Fibroblast of pulmonary artery (primary cell): ENCODE data around the gene CREG2.

Experiments
- DNase-seq: peaks from one replicate; pipeline ENCODE4 v3.0.0-alpha.2; 2010; ENCODE audit warnings: low read depth
- H3K4me3 ChIP-seq: replicated peaks from 2 replicates; pipeline ENCODE4 v1.5.1; 2011; ENCODE audit warnings: low read depth, mild to moderate bottlenecking, control low read depth, low read length, moderate library complexity
- TF ChIP-seq, protein P1 (sequence below): IDR thresholded peaks from 2 replicates; pipeline ENCODE4 v1.5.1; 2011; ENCODE audit warnings: mild to moderate bottlenecking, control low read depth, low read length, inconsistent platforms; ENCODE audit errors: missing control alignments

Gene CREG2

GRCh38 chr2:101362777-101363176, 24.5 kb downstream of the CREG2 start:
- H3K4me3 ChIP-seq, result no peak overlapping the region
- DNase-seq, result no peak
- TF ChIP-seq, protein P1, sequence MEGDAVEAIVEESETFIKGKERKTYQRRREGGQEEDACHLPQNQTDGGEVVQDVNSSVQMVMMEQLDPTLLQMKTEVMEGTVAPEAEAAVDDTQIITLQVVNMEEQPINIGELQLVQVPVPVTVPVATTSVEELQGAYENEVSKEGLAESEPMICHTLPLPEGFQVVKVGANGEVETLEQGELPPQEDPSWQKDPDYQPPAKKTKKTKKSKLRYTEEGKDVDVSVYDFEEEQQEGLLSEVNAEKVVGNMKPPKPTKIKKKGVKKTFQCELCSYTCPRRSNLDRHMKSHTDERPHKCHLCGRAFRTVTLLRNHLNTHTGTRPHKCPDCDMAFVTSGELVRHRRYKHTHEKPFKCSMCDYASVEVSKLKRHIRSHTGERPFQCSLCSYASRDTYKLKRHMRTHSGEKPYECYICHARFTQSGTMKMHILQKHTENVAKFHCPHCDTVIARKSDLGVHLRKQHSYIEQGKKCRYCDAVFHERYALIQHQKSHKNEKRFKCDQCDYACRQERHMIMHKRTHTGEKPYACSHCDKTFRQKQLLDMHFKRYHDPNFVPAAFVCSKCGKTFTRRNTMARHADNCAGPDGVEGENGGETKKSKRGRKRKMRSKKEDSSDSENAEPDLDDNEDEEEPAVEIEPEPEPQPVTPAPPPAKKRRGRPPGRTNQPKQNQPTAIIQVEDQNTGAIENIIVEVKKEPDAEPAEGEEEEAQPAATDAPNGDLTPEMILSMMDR, result no peak

DNA sequence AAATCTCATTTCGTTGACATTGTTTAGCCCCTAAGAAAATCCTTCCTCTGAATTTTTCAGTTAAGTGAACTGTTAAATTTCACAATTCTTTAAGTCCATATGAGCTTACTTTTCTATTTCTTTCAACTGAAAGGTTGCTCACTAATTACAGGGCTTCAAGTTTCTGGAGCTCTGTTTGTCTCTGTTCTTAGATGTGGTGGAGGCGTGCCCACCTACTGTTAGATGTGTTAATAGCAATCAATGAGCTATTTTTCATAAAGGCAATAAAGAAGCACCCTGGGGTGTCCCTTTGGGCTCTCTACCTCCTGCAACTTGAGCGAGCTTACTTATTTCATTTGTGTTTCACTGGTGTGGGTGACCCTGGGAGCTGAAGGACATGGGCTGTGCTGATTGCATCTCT, 25.0 kb downstream of the CREG2 start:
- no peak overlapping the region for H3K4me3 ChIP-seq
- TF ChIP-seq, protein P1, result no peak
- DNase-seq, result no peak

DNA sequence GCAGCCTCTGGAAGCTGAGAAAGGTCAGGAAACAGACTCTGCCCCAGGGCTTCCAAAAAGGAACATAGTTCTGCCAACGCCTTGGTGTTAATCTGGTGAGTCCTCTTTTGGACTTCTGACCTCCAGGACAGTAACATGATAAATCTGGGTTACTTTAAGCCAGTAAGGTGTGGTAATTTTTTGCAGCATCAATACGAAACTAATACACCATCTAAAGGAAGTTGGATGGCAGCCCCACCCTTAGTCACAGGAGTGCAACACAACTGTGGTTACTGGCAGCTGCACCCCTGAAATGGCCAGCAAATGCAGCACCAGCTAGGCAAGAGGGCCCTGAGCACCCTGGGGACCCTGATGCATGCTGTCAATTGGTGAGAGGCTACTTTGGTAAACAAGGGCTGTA, 25.8 kb downstream of the CREG2 start:
- no peak for DNase-seq
- TF ChIP-seq, protein P1, result no peak
- H3K4me3 ChIP-seq, result no peak overlapping the region

DNA sequence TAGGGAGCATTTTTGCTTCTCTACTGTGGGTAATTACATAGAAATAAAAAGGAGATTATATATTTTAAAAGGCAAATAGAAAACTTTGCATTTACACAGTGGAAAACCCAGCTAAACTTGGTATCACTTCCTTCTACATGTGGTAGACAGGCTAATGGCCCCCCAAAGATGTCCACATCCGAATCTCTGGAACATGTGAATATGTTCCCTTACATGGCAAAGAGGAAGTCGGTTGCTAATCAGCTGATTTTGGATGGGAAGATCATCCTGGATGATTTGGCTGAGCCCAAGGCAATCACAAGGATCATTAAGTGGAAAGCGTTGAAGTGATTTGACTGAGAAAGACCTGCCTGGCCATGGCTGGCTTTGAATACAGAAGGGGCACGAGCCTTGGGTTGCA, 26.2 kb downstream of the CREG2 start:
- TF ChIP-seq, protein P1, result no peak

GRCh38 chr2:101360232-101360631, 27.1 kb downstream of the CREG2 start:
- H3K4me3 ChIP-seq, result no peak overlapping the region
- DNase-seq, result no peak
- TF ChIP-seq, protein P1, result no peak

More for the DNA sequence above, 26.2 kb downstream of the CREG2 start:
- DNase-seq, result no peak
- H3K4me3 ChIP-seq, result no peak overlapping the region

DNA sequence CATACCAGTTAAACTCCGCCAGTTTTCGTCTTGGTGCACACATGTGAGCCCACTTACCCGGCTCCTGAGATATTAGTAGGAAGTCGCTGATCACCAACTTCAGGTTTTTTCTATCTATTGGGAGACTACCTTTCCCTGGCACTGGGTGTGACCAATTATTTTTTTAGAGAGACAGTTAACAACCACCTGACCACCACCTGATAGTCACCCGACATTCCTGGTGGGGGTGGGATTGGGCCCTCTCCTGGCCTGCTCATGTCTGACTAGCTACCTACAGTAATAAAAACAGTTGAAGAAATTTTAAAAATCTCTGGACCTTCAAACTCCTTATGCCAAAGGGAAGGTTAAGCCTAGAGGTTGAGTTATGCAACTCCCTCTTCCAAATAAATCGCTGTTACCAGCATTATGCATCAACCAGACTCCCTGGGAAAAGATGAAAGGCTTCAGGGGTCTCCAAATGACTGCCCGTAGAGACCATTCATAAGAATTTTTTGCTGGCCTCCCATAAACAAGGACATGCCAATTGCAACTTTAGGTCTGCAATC, 27.8 kb downstream of the CREG2 start:
- H3K4me3 ChIP-seq, result no peak overlapping the region
- DNase-seq, result no peak
- TF ChIP-seq, protein P1, result no peak

- no peak for DNase-seq
- TF ChIP-seq, protein P1, result no peak
- no peak overlapping the region for H3K4me3 ChIP-seq
Measured at GRCh38 chr2:101357376-101357775, 29.9 kb downstream of the CREG2 start.
